GM21423 (cell line): ENCODE results near the gene RBKS.

Experiments
- ATAC-seq: cut with Tn5 transposase; IDR thresholded peaks from one replicate; pipeline ENCODE4 v1.9.1; 2021; ENCODE audit warnings: mild to moderate bottlenecking, moderate library complexity; ENCODE audit not compliant: unreplicated experiment

Gene RBKS

GRCh38 chr2:27738349-27739057, 151.7 kb downstream of the RBKS start:
- no peak for ATAC-seq

GRCh38 chr2:27737676-27738348, 152.4 kb downstream of the RBKS start:
- no peak for ATAC-seq

GRCh38 chr2:27736890-27737204, 153.3 kb downstream of the RBKS start:
- ATAC-seq, result no peak

DNA sequence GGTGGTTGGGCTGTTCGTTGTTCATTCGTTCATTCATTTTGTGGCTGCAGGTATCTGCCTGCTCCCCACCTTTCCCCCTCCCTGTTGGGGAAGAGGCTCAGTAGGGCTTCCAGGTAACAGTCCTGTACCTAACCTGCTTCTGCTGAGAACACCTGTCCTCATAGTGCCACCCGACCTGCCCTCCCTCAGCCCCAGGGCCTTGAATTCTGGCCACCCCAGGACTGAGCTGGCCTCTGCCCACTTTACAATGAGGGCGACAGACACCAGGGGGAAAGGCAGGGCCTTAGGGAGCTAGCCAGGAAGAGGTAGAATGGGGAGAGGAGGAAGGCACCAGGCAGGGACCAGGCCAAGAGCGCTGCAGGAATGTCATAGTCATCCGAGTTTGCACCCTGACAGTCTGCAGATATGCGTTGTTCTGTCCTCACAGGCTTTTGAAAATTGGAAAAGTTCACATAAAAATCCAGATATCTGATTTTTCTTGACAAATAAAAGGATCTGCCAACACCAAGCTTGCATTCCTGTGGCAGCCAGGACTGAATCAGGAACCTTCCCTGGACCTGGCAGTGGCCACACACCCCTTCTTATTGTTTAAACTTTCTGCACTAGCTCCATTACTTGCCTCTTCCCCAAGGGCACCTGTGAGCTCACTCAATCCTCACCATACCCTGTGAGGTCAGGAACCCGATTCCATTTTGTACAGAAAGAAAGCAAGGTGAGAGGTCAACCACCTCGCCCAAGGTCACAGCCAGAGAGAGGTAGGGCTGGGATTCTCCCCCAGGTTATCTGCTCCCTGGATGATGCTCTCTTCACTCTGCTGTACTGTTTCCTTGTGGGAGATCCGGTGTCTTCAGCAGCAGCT, 153.9 kb downstream of the RBKS start:
- ATAC-seq, result no peak

DNA sequence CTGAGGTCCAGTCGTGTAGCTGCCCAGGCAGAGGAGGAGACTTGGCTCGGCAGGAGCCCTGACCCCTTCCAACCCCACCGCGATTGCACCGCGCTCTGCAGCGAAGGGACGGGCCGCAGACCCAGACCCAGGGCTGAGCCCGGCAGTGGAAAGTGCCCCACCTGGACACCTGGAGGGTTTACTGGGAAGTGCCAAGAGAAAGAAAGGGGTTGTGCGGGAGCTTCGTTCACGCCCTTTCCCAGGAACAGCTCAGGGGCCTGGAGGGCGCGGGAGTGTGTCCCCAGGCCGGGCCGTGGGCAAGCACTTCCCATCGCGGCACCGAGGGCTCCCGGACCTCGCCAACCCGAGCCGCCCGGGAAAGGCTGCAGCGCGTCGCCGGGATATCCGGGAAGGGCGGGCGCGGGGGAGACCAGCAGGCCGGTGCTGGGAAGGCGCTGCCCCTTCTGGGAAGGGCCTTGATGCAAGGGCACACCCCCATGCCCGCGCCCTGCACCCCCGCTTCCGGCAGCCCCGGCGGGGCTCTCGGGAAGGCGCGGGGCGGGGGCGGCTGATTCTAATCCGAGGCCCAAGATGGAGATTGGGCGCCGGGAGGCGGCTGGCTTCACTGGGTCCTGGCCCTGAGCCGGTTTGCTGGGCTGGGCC, 154.8 kb downstream of the RBKS start:
- no peak for ATAC-seq

DNA sequence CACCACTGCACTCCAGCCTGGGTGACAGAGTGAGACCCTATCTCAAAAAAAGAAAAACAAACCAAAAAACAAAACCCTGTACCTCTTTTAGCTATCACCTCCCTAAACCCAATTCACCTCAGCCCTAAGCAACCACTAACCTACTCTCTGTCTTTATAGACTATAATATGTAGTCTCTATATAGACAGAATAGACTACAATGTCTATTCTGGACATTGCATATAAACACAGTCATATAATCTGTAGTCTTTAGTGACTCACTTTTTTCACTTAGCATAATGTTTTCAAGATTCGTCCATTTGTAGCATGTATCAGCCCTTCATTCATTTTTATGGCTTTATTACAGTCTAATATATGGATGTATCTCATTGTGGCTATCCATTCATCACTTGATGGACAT, 155.9 kb downstream of the RBKS start:
- ATAC-seq, result no peak
